ENCODE data around the gene SSTR3. TPM values are rescaled to one million over a fixed set of nuclear protein-coding genes. Genes with fewer than 3 reads are reported as not detected.
A peak's percentile ranks its signal among the peaks of the same experiment; 100 is the strongest.

SSTR3 gene
- total and polyA plus RNA-seq, 8 donors: 0.32 to 8.7 (median 1.3) TPM

DNA sequence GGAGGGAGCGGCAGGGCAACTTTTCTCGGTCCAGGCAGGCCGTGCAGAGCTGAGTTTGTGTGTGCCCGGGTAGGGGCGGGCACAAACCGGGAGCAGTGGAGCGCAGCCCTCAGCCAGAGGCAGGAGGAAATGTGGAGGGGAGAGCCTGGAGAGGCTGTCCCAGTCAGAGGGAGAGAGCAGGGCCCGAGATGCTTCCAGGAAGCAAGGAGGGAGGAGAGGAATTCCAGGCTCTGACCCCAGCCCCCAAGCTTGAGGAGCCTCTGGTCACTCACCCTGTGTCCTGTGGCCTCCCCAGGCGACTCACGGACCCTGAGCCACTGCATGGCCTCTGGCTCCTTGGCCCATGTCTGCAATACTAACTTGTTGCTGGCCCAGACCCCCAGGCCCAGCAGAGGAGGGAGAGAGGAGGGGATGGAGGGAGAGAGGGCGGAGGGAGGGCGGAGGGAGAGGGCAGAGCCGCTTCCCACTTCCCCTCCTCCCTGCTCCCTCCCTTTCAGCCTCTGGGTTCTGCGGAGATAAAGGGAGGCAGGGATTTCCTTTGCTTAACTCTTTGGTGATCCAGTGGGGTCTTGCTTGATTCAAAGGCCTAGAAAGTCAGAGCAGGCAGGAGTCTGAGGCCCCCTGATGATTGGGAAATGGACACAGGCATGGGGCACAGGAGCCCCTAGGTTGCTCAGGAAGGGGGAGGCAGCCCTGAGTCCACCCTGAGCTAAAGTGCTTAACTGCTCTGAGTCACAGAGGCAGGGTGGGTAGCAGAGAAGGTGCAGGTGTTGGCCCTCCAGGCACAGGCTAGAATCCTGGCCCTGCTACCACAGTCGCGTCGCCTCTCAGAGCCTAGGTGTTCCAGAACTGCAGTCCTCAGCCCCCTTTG, 24.2 kb downstream of the SSTR3 start, which contains the start of gene C1QTNF6:
C1QTNF6 (minus strand) TSS at position 357 of the 871 bp plus-strand sequence; CDS start at position 323, 34 bp downstream.
- peak; percentile 40 to 78 (median 70) for ATAC-seq
- H3K4me3 ChIP-seq: peak within 1 kb of the TSS in 1 of 4 donors; percentile 29
- TF ChIP-seq, protein P1, sequence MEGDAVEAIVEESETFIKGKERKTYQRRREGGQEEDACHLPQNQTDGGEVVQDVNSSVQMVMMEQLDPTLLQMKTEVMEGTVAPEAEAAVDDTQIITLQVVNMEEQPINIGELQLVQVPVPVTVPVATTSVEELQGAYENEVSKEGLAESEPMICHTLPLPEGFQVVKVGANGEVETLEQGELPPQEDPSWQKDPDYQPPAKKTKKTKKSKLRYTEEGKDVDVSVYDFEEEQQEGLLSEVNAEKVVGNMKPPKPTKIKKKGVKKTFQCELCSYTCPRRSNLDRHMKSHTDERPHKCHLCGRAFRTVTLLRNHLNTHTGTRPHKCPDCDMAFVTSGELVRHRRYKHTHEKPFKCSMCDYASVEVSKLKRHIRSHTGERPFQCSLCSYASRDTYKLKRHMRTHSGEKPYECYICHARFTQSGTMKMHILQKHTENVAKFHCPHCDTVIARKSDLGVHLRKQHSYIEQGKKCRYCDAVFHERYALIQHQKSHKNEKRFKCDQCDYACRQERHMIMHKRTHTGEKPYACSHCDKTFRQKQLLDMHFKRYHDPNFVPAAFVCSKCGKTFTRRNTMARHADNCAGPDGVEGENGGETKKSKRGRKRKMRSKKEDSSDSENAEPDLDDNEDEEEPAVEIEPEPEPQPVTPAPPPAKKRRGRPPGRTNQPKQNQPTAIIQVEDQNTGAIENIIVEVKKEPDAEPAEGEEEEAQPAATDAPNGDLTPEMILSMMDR (IDR thresholded peaks at IDR 0.05): no peak

DNA sequence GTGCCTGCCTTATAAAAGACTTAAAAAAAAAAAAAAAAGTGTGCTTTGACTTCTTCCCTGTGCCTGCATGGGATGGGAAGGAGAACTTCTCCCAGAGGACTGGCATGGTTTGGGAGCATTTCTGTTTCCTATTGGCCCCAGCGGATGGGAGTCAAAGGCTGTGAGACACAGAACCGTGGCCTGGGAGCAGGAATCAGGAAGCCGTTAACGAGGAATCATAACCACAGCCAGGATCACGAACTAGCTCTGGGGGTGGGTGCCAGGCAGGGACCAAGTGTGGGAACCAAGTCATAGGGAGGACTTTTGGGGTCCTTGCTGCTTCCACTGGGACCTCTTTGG, 24.8 kb downstream of the SSTR3 start:
- 14 to 17% methylated on average over 5 of the region's 5 CpGs for WGBS, 2 donors
- Histone ChIP-seq H3K4me3 (peak overlapping the region in 1 of 4 donors; percentile 29), H3K9me3 (no peaks in the 10 kb centered on the region), H3K27ac (peak overlapping the region in 3 of 4 donors; percentile 40 to 82 (median 64)), H3K27me3 (no peaks in the 10 kb centered on the region), H3K36me3 (no peaks in the 10 kb centered on the region), H3K4me1 (peaks cover 0 to 6% (median 0%) of the 10 kb centered on the region in 3 donors)
- FAIRE-seq: no peak
- no peak for DNase-seq
- TF ChIP-seq, protein P1 (IDR thresholded peaks at IDR 0.05): no peak
- intact Hi-C loops (cut with DNase I): no loop called here
- ATAC-seq: peak in 3 of 4 donors; percentile 48 to 58 (median 55)

More for the DNA sequence above, 24.2 kb downstream of the SSTR3 start, which contains the start of gene C1QTNF6:
- no peaks in the 10 kb centered on the region for H3K36me3 ChIP-seq
- no peaks in the 10 kb centered on the region for H3K9me3 ChIP-seq
- H3K27me3 ChIP-seq: no peaks in the 10 kb centered on the region
- peak within 1 kb of the TSS in 3 of 4 donors; percentile 40 to 82 (median 64) for H3K27ac ChIP-seq
- intact Hi-C loops (cut with DNase I): no loop called here
- peaks cover 0 to 6% (median 0%) of the 10 kb centered on the region in 3 donors for H3K4me1 ChIP-seq
- FAIRE-seq (no peak), DNase-seq (peak in 2 of 6 donors; percentile 51 to 59)
- WGBS, 2 donors: 33 to 36% methylated on average over 17 of the region's 17 CpGs

DNA sequence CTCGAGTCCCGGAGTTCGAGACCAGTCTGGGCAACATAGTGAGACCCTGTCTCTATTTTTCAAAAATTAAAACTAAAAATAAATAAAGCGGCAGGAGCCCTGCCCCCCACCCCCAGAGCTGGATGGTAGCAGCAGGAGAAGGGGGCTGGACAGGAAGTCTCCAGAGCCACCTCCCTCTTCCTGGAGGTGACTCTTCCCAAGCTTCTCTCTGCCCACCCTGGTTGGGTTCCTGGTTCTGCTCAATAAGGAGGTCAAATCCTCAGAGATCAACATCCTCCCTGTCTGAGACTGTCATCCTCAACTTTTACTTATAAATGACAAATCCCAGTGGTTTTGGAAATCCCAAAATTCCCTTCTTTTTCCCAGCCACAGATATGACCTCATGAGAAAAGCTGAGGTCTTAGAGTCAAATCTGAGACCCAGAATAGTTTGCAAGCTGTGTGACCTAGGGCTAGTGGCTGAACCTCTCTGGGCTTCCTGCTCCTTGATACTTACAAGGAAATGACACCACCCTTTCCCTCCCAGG, 25.2 kb downstream of the SSTR3 start:
- DNase-seq (no peak), ATAC-seq (no peak), FAIRE-seq (no peak)
- no peaks in the 10 kb centered on the region for H3K36me3 ChIP-seq
- intact Hi-C loops (cut with DNase I): no loop called here
- peaks cover 0 to 6% (median 0%) of the 10 kb centered on the region in 3 donors for H3K4me1 ChIP-seq
- H3K27ac ChIP-seq: peak overlapping the region in 1 of 4 donors; percentile 82
- peak overlapping the region in 1 of 4 donors; percentile 29 for H3K4me3 ChIP-seq
- H3K27me3 ChIP-seq: no peaks in the 10 kb centered on the region
- WGBS, 2 donors: 71% methylated on average over 4 of the region's 4 CpGs
- TF ChIP-seq, protein P1 (IDR thresholded peaks at IDR 0.05): no peak
- no peaks in the 10 kb centered on the region for H3K9me3 ChIP-seq

DNA sequence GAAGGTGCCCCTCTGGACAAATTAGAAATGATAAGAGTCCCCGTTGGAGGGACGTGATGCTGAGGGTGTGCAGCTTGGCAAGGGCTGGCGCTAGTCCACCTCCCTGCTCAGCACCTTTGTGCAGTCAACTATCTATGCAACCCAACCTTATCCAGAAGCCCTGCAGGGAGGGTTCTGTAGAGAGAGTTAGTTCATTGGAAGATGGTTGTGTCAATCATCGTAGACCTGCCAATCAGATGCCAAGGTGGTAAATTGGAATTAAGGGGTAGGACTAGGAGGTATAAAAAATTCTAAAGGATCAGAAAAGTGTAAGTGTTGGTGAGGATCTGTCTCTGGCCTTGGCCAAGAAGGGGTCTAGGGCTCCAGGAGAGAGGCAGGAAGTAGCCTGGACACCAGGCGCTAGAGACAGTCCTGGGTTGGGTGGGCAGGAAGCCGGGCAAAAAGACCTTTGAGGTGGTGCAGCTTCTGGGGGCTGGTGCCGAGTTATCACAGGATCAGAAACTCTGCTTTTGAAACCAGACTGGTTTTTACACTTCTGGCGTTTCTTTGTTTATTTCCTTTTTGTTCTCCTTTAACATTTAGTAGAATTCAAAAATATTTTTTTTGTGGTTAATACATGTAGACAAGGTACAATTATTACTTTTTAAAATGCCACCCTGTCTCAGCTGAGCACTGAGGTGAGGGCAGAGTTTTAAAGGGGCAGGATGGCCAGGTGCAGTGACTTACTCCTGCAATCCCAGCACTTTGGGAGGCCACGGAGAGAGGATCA, 25.9 kb downstream of the SSTR3 start:
- Histone ChIP-seq H3K4me1 (peaks cover 0 to 6% (median 0%) of the 10 kb centered on the region in 3 donors), H3K27ac (no peak overlapping the region), H3K4me3 (no peak overlapping the region), H3K27me3 (no peaks in the 10 kb centered on the region), H3K36me3 (no peaks in the 10 kb centered on the region), H3K9me3 (no peaks in the 10 kb centered on the region)
- intact Hi-C loops (cut with DNase I): no loop called here
- peak in 3 of 4 donors; percentile 52 to 68 (median 57) for ATAC-seq
- peak in 2 of 6 donors; percentile 15 to 20 for DNase-seq
- 60 to 63% methylated on average over 9 of the region's 9 CpGs for WGBS, 2 donors
- TF ChIP-seq, protein P1 (IDR thresholded peaks at IDR 0.05): no peak
- no peak for FAIRE-seq
